NCI-H2029 treated with DMSO at 0.1 percent for 48 hours (cell line): ENCODE results near the gene CAPN7.

ENCODE experiments used
- DNase-seq: peaks from one replicate; lab custom pipeline; 2025; lab: John Stamatoyannopoulos, UW

The CAPN7 gene

DNA sequence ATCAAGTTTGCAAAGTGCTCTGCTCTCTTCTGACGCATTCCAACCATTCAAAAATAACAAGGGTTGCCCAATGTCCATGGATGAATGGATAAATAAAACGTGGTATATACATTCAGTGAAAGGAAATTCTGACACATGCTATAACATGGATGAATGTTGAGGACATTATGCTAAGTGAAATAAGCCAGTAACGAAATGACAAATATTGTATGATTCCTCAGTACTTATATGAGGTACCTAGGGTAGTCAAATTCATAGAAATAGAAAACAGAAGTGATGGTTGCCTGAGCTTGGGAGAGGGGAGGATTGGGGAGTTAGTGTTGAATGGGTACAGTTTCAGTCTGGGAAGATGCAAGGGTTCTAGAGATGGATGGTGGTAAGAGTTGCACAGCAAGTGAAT lies 92.5 kb downstream of the CAPN7 start:
- DNase-seq = no peak

DNA sequence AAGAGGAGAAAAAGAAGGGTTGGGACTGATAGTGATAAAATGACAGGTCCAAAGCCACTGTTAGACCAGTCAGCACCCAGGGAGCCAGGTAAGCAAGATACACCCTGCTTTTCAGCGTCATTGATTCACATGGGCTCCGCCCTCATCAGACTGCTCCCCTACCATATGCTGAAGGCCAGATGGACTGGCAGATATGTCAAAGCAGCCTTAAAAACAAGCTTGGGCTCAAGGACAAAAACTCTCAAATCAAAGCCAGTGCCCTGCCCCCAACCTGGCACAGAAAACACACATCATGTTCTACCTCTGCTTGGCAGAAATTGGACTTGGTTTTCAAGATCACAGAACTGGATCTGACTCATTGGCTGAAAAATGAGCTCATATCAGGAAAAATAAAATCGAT lies 93.0 kb downstream of the CAPN7 start:
- no peak for DNase-seq

DNA sequence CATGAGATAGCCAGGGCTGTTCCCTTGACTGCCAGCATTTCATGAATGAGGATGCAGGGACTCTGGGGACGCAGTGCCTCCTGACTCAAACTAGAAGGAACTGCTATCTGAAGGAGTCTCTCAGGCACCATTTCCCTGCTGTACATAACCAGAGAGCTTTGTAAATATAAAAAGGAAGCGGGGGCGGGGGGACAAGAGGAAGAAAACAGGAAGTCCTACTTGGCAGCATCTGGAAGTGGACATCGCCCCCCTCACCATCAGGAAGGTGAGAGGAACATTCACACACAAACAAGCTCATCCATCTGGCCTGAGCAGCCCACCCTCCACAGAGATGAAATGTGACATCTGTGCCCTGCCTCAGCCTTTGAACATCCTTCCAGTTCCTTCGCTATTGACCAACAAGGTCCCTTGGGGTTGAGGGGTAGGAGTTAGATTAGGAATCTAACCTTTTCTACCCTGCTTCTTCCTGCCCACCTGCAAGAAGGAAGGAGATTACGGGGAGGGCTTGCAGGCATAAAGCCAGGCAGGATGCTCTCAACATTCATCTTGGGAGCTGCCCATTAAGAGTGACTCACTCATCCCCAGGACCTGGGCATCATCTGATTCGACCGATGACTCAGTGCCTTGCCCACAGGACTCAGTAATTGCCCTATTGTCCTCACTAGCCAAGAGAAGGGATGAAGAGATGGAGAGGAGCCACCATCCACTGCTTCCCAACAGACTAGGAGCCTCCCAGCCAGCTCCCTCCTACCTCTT lies 94.5 kb downstream of the CAPN7 start:
- DNase-seq = no peak

DNA sequence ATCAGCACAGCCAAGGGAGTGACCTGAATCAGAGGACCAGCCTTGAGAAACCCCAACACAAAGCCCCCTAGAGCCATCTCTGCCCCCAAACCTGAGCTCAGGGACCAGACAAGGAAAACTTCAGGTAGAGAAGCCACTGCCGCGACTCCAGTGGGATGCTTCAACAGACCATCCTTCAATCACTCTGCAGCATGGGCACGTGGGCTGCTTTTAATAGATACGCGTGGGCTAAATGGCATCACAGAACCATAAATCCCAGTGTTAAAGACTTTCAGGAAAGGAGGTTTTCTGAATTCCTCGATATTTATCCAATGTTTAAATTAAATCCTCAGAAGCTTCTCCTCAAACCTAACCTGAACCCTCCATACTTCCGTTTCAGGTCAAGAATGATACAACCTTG lies 95.7 kb downstream of the CAPN7 start:
- no peak for DNase-seq
